Measurements from ENCODE around the gene MAP6D1. TPM values are rescaled to one million over a fixed set of nuclear protein-coding genes. Genes with fewer than 3 reads are reported as not detected.

MAP6D1 gene
- total RNA-seq, 2 donors from 2014 or later, result 0.98 TPM; not detected in 1

GRCh38 chr3:183823963-183824362 lies 1.4 kb downstream of the MAP6D1 start:
- H3K4me3 ChIP-seq, result no peak overlapping the region
- H3K27ac ChIP-seq, result no peak overlapping the region
- intact Hi-C loops (cut with DNase I), result no loop called here
- H3K9ac ChIP-seq (ENCODE audit: low read depth in 2 of 2, low read length in 2 of 2), result no peak overlapping the region
- no peaks in the 10 kb centered on the region for H3K4me1 ChIP-seq
- TF ChIP-seq CTCF (IDR thresholded peaks at IDR 0.05), result no peak
- no peak for DNase-seq
- H3K27me3 ChIP-seq, result no peaks in the 10 kb centered on the region
- H3K9me3 ChIP-seq, result no peaks in the 10 kb centered on the region
- H3K36me3 ChIP-seq, result no peaks in the 10 kb centered on the region

- Histone ChIP-seq H3K9me3 (no peaks in the 10 kb centered on the region), H3K4me3 (no peak overlapping the region), H3K4me1 (no peaks in the 10 kb centered on the region), H3K9ac (ENCODE audit: low read depth in 2 of 2, low read length in 2 of 2) (no peak overlapping the region), H3K36me3 (no peaks in the 10 kb centered on the region), H3K27me3 (no peaks in the 10 kb centered on the region), H3K27ac (no peak overlapping the region)
- TF ChIP-seq CTCF (IDR thresholded peaks at IDR 0.05), result no peak
- no peak for DNase-seq
- intact Hi-C loops (cut with DNase I), result no loop called here
These were observed 2.7 kb downstream of the MAP6D1 start for GRCh38 chr3:183822631-183823030.

DNA sequence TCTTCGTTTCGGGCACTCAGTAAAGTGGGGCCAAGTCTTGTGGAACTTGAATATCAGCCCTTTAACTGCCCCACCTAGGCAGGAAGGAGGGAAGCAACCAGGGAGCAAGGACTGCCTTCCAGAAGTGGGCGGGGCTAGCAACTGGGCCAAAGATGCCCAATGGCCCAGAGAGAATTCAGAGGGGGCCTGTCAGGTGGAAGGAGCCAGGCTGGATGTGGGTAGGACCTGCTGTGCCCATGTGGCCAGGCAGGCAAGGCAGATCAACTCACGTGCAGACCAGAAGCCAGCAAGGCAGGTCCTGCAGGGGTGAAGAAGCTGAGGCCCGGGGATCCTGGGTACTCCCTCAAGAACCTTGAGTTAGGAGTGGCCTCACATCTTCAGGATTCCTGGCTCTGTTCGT lies 5.5 kb downstream of the MAP6D1 start:
- Histone ChIP-seq H3K9me3 (no peaks in the 10 kb centered on the region), H3K9ac (ENCODE audit: low read depth in 2 of 2, low read length in 2 of 2) (no peak overlapping the region)
- no peak for DNase-seq

DNA sequence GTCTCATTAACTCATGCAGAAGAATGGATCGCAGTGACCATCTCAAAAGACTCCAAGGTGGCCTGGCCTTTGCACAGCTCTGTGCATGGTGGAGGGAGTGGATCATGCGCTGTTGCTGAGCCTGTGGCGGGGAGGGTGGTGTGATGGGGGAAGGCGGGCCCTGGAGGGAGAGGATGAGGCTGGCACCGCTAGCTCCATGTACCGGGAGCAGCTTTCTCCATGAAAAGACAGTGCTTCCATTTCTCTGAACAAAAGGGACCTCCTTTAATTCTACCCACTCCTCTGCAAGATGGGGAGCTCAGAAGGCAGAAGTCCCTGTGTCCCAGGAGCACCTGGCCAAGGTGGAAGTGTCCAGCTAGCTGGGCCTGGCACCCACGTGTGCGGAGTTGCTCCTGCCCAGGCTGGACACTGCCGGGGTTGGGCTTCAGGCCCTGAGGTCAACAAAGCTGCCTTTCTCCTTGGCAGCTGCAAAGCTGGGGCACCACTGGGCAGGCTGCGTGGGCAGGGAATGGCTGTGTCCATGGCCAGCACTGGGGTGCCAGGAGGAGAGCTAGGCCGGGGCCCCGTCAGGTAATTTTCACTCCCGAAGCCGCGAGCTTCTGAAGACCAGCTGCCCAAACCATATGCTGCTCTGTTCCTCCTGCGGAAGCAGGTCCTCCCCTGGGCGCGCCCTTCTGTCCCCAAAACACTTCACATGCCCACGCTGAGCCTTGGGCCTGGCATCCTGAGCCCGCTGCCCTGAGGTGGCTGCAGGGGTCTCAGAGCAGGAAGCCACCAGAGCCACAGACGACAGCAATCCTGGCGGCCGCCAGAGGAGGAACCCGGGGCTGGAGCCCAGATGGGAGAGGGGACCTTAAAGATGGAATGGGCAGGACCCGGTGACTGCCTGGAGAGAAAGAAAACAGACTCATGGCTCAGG lies 6.4 kb downstream of the MAP6D1 start:
- Histone ChIP-seq H3K27me3 (no peaks in the 10 kb centered on the region), H3K4me3 (no peak overlapping the region), H3K27ac (no peak overlapping the region), H3K36me3 (no peaks in the 10 kb centered on the region), H3K9ac (ENCODE audit: low read depth in 2 of 2, low read length in 2 of 2) (no peak overlapping the region), H3K9me3 (no peaks in the 10 kb centered on the region), H3K4me1 (no peaks in the 10 kb centered on the region)
- TF ChIP-seq CTCF (IDR thresholded peaks at IDR 0.05), result no peak
- DNase-seq, result no peak
- intact Hi-C loops (cut with DNase I), result no loop called here

More for the DNA sequence above, 5.5 kb downstream of the MAP6D1 start:
- Histone ChIP-seq H3K4me1 (no peaks in the 10 kb centered on the region), H3K36me3 (no peaks in the 10 kb centered on the region), H3K27me3 (no peaks in the 10 kb centered on the region), H3K27ac (no peak overlapping the region), H3K4me3 (no peak overlapping the region)
- TF ChIP-seq CTCF (IDR thresholded peaks at IDR 0.05), result no peak
- intact Hi-C loops (cut with DNase I), result no loop called here

GRCh38 chr3:183818041-183818620 lies 7.2 kb downstream of the MAP6D1 start:
- no peaks in the 10 kb centered on the region for H3K9me3 ChIP-seq
- no peak overlapping the region for H3K27ac ChIP-seq
- H3K36me3 ChIP-seq, result no peaks in the 10 kb centered on the region
- intact Hi-C loops (cut with DNase I), result no loop called here
- no peaks in the 10 kb centered on the region for H3K27me3 ChIP-seq
- H3K4me3 ChIP-seq, result no peak overlapping the region
- no peak overlapping the region for H3K9ac ChIP-seq (ENCODE audit: low read depth in 2 of 2, low read length in 2 of 2)
- DNase-seq, result no peak
- H3K4me1 ChIP-seq, result no peaks in the 10 kb centered on the region
- no peak for TF ChIP-seq CTCF (IDR thresholded peaks at IDR 0.05)

All from colonic mucosa (tissue), 4 donors.